HCT116 (cell line): ENCODE measurements around the gene CREBBP. TPM values are rescaled to one million over a fixed set of nuclear protein-coding genes. Genes with fewer than 3 reads are reported as not detected.

Source experiments
- ATAC-seq: fragments of 200-7000 bp; cut with Tn5 transposase; 2 replicates; pipeline ENCODE4 v1.9.1; 2020; ENCODE audit warnings: mild to moderate bottlenecking, moderate library complexity
- BruUV-seq: library from RNA; stranded (reverse); fragments of 400-500 nt; replicated peaks from 2 replicates; lab custom pipeline; 2021; lab: Mats Ljungman, UMichigan
- CTCF ChIA-PET: fragments of 300-600 bp; sonication (Branson Sonifier 250); formaldehyde crosslinking; loops from one replicate; lab custom pipeline; 2021; ENCODE audit warnings: antibody characterized with exemption; lab: Charles Lee
- POLR2A ChIA-PET: fragments of 300-600, 350-600 bp; sonication (Branson Sonifier 250); formaldehyde crosslinking; loops from one replicate; lab custom pipeline; 2021; ENCODE audit warnings: antibody characterized with exemption; lab: Charles Lee
- RAD21 ChIA-PET, 2 experiments: fragments of 300-600 bp; sonication (Branson Sonifier 250); formaldehyde crosslinking; loops; one replicate each; lab custom pipeline; 2023; ENCODE audit warnings: low total read pairs in 2 of 2; ENCODE audit not compliant: uncharacterized antibody in 2 of 2, unreplicated experiment in 2 of 2, low non-redundant PET in 1 of 2; lab: Charles Lee
- DNase-seq: peaks from one replicate; pipeline ENCODE4 v3.0.0-alpha.2; 2010; ENCODE audit warnings: low read depth, low spot score
- H2AFZ ChIP-seq: fragments of 200-600 bp; shearing (Covaris generic), sonication (generic); 2 replicates; pipeline ENCODE4 v1.6.1; 2017; ENCODE audit warnings: low read depth, mixed run types, mixed read lengths, antibody characterized with exemption, low read length; ENCODE audit not compliant: poor library complexity, severe bottlenecking
- H3K27ac ChIP-seq: 2 replicates; pipeline ENCODE4 v1.5.1; 2012; ENCODE audit warnings: low read depth, low read length
- H3K27me3 ChIP-seq: fragments of 200-600 bp; sonication (generic); 2 replicates; pipeline ENCODE4 v1.6.1; 2016; ENCODE audit warnings: mixed run types, low read length, mixed read lengths; ENCODE audit not compliant: insufficient read depth
- H3K36me3 ChIP-seq, 2 experiments: fragments of 200-500 bp in 1 of 2; fragments of 200-600 bp in 1 of 2; sonication (Bioruptor generic) in 1 of 2; sonication (generic) in 1 of 2; 2 replicates each; pipeline versions ENCODE4 v1.5.1 to v1.6.1; 2014 to 2016; ENCODE audit warnings: low read length in 2 of 2, inconsistent platforms in 1 of 2, mixed read lengths in 1 of 2, mixed run types in 1 of 2; ENCODE audit not compliant: insufficient read depth in 2 of 2, control insufficient read depth in 1 of 2
- H3K4me1 ChIP-seq, 2 experiments: fragments of 200-600 bp in 1 of 2; sonication (generic) in 1 of 2; 2 replicates each; pipeline versions ENCODE4 v1.5.1 to v1.6.1; 2012 to 2017; ENCODE audit warnings: low read length in 2 of 2, inconsistent platforms in 1 of 2, mild to moderate bottlenecking in 1 of 2, mixed read lengths in 1 of 2, mixed run types in 1 of 2, moderate library complexity in 1 of 2; ENCODE audit not compliant: insufficient read depth in 2 of 2, control insufficient read depth in 1 of 2
- H3K4me2 ChIP-seq: fragments of 200-600 bp; sonication (generic); 2 replicates; pipeline ENCODE4 v1.6.1; 2017; ENCODE audit warnings: mixed run types, low read length, mixed read lengths
- H3K4me3 ChIP-seq, 2 experiments: fragments of 200-600 bp in 1 of 2; sonication (generic) in 1 of 2; replicated peaks in 1 of 2; 2 replicates each; pipeline ENCODE4 v1.5.1; 2011 to 2016; ENCODE audit warnings: low read length in 2 of 2, control low read depth in 1 of 2, low read depth in 1 of 2, mild to moderate bottlenecking in 1 of 2, mixed read lengths in 1 of 2, mixed run types in 1 of 2
- H3K79me2 ChIP-seq: fragments of 200-600 bp; sonication (generic); 2 replicates; pipeline ENCODE4 v1.6.1; 2017; ENCODE audit warnings: mild to moderate bottlenecking, mixed run types, low read length, moderate library complexity, mixed read lengths; ENCODE audit not compliant: insufficient read depth
- H3K9ac ChIP-seq: fragments of 200-600 bp; sonication (generic); 2 replicates; pipeline ENCODE4 v1.6.1; 2016; ENCODE audit warnings: low read length, mixed read lengths
- H3K9me2 ChIP-seq: fragments of 200-600 bp; sonication (generic), shearing (Covaris generic); 2 replicates; pipeline ENCODE4 v1.6.1; 2017; ENCODE audit warnings: mixed run types, mild to moderate bottlenecking, moderate library complexity; ENCODE audit not compliant: insufficient read depth
- H3K9me3 ChIP-seq, 2 experiments: fragments of 200-500 bp in 1 of 2; fragments of 200-600 bp in 1 of 2; sonication (Bioruptor generic) in 1 of 2; sonication (generic) in 1 of 2; 2 replicates each; pipeline ENCODE4 v1.6.1; 2014 to 2017; ENCODE audit warnings: low read length in 2 of 2, mixed read lengths in 2 of 2, inconsistent platforms in 1 of 2, low read depth in 1 of 2, mild to moderate bottlenecking in 1 of 2, mixed run types in 1 of 2, moderate library complexity in 1 of 2; ENCODE audit not compliant: control insufficient read depth in 1 of 2, insufficient read depth in 1 of 2
- H4K20me1 ChIP-seq: fragments of 200-600 bp; sonication (generic), shearing (Covaris generic); 2 replicates; pipeline ENCODE4 v1.6.1; 2017; ENCODE audit warnings: mixed run types, mild to moderate bottlenecking, moderate library complexity; ENCODE audit not compliant: insufficient read depth
- CBX3 ChIP-seq: IDR thresholded peaks from 2 replicates; pipeline ENCODE4 v1.6.1; 2012; ENCODE audit warnings: low read depth
- EGR1 ChIP-seq: IDR thresholded peaks from 2 replicates; pipeline ENCODE4 v1.6.1; 2012; ENCODE audit warnings: low read depth
- ELF1 ChIP-seq: IDR thresholded peaks from 2 replicates; pipeline ENCODE4 v1.6.1; 2012; ENCODE audit warnings: low read depth, borderline replicate concordance
- EZH2 ChIP-seq: fragments of 200-600 bp; sonication (generic); IDR thresholded peaks from 2 replicates; pipeline ENCODE4 v1.6.1; 2017; ENCODE audit warnings: antibody characterized with exemption, mixed run types
- MAX ChIP-seq: IDR thresholded peaks from 2 replicates; pipeline ENCODE4 v1.6.1; 2012
- POLR2AphosphoS5 ChIP-seq: IDR thresholded peaks from 2 replicates; pipeline ENCODE4 v1.6.1; 2011; ENCODE audit warnings: mild to moderate bottlenecking, low read depth, low read length, moderate library complexity
- RAD21 ChIP-seq: IDR thresholded peaks from 2 replicates; pipeline ENCODE4 v1.6.1; 2012; ENCODE audit warnings: low read depth, mild to moderate bottlenecking
- SIN3A ChIP-seq: IDR thresholded peaks from 2 replicates; pipeline ENCODE4 v1.6.1; 2012; ENCODE audit warnings: low read depth
- SP1 ChIP-seq: IDR thresholded peaks from 2 replicates; pipeline ENCODE4 v1.6.1; 2012; ENCODE audit warnings: low read depth
- SRF ChIP-seq: IDR thresholded peaks from 2 replicates; pipeline ENCODE4 v1.6.1; 2012; ENCODE audit warnings: low read depth
- YY1 ChIP-seq: IDR thresholded peaks from 2 replicates; pipeline ENCODE4 v1.6.1; 2011; ENCODE audit warnings: low read length, low read depth, moderate library complexity, mild to moderate bottlenecking; ENCODE audit not compliant: insufficient replicate concordance; ENCODE audit errors: extremely low read depth
- ZBTB33 ChIP-seq: IDR thresholded peaks from 2 replicates; pipeline ENCODE4 v1.6.1; 2011; ENCODE audit warnings: mild to moderate bottlenecking, low read length, moderate library complexity; ENCODE audit not compliant: insufficient replicate concordance; ENCODE audit errors: extremely low read depth
- intact Hi-C: fragments of 100-400 bp; cut with micrococcal nuclease; formaldehyde crosslinking; loops from 2 replicates; pipeline ENCODE4 v1.10.0; 2022
- total RNA-seq: library from RNA; stranded (reverse); gene quantifications from one replicate; pipeline ENCODE4 v1.2.1, GENCODE V29; 2021; ENCODE audit not compliant: unreplicated experiment
- TF ChIP-seq, protein P1 (sequence below): IDR thresholded peaks from 2 replicates; pipeline ENCODE4 v1.6.1; 2012
- TF ChIP-seq, protein P2 (sequence below): IDR thresholded peaks from 2 replicates; pipeline ENCODE4 v1.6.1; 2012; ENCODE audit warnings: low read depth

Gene CREBBP
- total RNA-seq, 1 experiment from 2014 or later = 42.7 TPM

- no peaks in the 10 kb centered on the region for H3K9me3 ChIP-seq
- TF ChIP-seq POLR2AphosphoS5 (no peak), YY1 (no peak), SP1 (no peak), MAX (no peak), CBX3 (no peak), ELF1 (no peak), EZH2 (no peak), SRF (no peak), RAD21 (no peak), ZBTB33 (no peak), EGR1 (no peak), SIN3A (no peak)
- TF ChIP-seq, protein P1, sequence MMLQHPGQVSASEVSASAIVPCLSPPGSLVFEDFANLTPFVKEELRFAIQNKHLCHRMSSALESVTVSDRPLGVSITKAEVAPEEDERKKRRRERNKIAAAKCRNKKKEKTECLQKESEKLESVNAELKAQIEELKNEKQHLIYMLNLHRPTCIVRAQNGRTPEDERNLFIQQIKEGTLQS = no peak
- TF ChIP-seq, protein P2, sequence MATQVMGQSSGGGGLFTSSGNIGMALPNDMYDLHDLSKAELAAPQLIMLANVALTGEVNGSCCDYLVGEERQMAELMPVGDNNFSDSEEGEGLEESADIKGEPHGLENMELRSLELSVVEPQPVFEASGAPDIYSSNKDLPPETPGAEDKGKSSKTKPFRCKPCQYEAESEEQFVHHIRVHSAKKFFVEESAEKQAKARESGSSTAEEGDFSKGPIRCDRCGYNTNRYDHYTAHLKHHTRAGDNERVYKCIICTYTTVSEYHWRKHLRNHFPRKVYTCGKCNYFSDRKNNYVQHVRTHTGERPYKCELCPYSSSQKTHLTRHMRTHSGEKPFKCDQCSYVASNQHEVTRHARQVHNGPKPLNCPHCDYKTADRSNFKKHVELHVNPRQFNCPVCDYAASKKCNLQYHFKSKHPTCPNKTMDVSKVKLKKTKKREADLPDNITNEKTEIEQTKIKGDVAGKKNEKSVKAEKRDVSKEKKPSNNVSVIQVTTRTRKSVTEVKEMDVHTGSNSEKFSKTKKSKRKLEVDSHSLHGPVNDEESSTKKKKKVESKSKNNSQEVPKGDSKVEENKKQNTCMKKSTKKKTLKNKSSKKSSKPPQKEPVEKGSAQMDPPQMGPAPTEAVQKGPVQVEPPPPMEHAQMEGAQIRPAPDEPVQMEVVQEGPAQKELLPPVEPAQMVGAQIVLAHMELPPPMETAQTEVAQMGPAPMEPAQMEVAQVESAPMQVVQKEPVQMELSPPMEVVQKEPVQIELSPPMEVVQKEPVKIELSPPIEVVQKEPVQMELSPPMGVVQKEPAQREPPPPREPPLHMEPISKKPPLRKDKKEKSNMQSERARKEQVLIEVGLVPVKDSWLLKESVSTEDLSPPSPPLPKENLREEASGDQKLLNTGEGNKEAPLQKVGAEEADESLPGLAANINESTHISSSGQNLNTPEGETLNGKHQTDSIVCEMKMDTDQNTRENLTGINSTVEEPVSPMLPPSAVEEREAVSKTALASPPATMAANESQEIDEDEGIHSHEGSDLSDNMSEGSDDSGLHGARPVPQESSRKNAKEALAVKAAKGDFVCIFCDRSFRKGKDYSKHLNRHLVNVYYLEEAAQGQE = no peak
- no peak overlapping the region for H3K4me3 ChIP-seq
- DNase-seq (no peak), ATAC-seq (no peak)
- POLR2A ChIA-PET = no interaction called here
- no peak overlapping the region for H3K27ac ChIP-seq
- H3K4me1 ChIP-seq = 0 out of 4 replicates have a peak, but pooled peaks cover 0 to 2% of the 10 kb centered on the region in 2 experiments
- H3K79me2 ChIP-seq = peaks cover 94% of the 10 kb centered on the region
- H3K27me3 ChIP-seq = no peaks in the 10 kb centered on the region
- peaks cover 2 to 7% of the 10 kb centered on the region in 2 experiments; a peak in 1 of 4 replicates for H3K36me3 ChIP-seq
- H2AFZ ChIP-seq = no peak overlapping the region
- intact Hi-C loops = no loop called here
- peaks cover 3% of the 10 kb centered on the region; the same call in 1 of the 2 replicates for H4K20me1 ChIP-seq
- RAD21 ChIA-PET = no interaction called here
- H3K9ac ChIP-seq = no peak overlapping the region
- H3K4me2 ChIP-seq = no peak overlapping the region
- CTCF ChIA-PET = no interaction called here
- no TSS peak for BruUV-seq
- H3K9me2 ChIP-seq = no peaks in the 10 kb centered on the region
These were observed 25.6 kb downstream of the CREBBP start for GRCh38 chr16:3854750-3855541.
